ENCODE data around the gene LUC7L3.

DNA sequence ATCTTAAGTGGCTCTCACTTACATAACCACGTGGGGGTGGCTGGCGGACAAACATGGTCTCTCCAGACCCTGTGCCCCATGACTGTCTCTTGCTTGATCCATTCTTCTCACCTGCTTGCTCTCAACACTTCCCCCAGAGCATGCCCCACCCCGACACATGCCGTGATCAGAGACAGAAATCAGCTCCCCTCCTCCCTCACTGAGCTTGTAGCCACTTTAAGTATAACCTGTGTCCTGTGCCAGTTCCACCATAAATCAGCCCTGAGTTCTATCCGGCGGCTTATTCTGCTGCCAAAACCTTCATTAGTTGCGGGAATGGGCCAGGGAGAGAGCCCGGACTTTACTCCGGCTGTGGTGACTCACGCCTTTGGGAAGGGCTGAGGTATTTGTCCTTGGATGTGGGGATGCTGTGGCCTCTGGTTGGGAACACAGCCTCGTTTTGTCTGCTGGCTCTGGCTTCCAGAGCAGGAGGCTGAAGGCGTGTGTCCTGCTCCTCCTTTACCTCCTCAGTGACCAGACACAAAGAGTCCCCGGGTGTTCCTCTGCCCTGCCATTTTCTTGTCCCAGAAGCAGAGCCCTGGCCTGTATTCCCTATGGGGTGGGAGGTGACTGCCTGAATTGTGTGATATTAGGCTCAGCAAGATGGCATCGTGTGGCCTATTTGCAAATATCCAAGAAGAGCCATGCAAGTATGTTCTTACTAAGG, 32.8 kb upstream of the LUC7L3 start:
- TF ChIP-seq EZH2 (IDR thresholded peaks at IDR 0.05; ENCODE audit: borderline replicate concordance, low read length) (no peak), CTCF (IDR thresholded peaks at IDR 0.05; ENCODE audit: low read length) (no peak)

Measured in OCI-LY1 (cell line).